ENCODE data around the gene COCH. TPM values are rescaled to one million over a fixed set of nuclear protein-coding genes. Genes with fewer than 3 reads are reported as not detected.
A peak's percentile ranks its signal among the peaks of the same experiment; 100 is the strongest.

The COCH gene
- polyA plus RNA-seq (ENCODE audit: insufficient read length in 12 of 12), result 1 to 10 TPM in 10 of 12 donors, not detected in 2; 4.7 to 8.7 (median 6.4) TPM
- long read RNA-seq, donor 1, result 0 reads
- long read RNA-seq, donor 2, partial matches to known transcripts, result 9 of 11 reads
- long read RNA-seq, donor 2, other reads (novel, unspliced or antisense), result 0 of 11 reads
- long read RNA-seq, donor 3, partial matches to known transcripts, result 0 of 1 reads
- long read RNA-seq, donor 3, other reads (novel, unspliced or antisense), result 0 of 1 reads
- long read RNA-seq, donor 4, result 0 reads
- long read RNA-seq, donor 5, partial matches to known transcripts, result 39 of 43 reads
- long read RNA-seq, donor 5, other reads (novel, unspliced or antisense), result 0 of 43 reads
- long read RNA-seq, donor 6, result 0 reads
- long read RNA-seq, donor 7, partial matches to known transcripts, result 0 of 1 reads
- long read RNA-seq, donor 7, other reads (novel, unspliced or antisense), result 0 of 1 reads
- long read RNA-seq, donor 8, partial matches to known transcripts, result 20 of 24 reads
- long read RNA-seq, donor 8, other reads (novel, unspliced or antisense), result 0 of 24 reads
- long read RNA-seq, donor 9, partial matches to known transcripts, result 6 of 6 reads
- long read RNA-seq, donor 9, other reads (novel, unspliced or antisense), result 0 of 6 reads
- long read RNA-seq, donor 10, partial matches to known transcripts, result 6 of 9 reads
- long read RNA-seq, donor 10, other reads (novel, unspliced or antisense), result 0 of 9 reads
- long read RNA-seq, donor 11, partial matches to known transcripts, result 16 of 17 reads
- long read RNA-seq, donor 11, other reads (novel, unspliced or antisense), result 0 of 17 reads

DNA sequence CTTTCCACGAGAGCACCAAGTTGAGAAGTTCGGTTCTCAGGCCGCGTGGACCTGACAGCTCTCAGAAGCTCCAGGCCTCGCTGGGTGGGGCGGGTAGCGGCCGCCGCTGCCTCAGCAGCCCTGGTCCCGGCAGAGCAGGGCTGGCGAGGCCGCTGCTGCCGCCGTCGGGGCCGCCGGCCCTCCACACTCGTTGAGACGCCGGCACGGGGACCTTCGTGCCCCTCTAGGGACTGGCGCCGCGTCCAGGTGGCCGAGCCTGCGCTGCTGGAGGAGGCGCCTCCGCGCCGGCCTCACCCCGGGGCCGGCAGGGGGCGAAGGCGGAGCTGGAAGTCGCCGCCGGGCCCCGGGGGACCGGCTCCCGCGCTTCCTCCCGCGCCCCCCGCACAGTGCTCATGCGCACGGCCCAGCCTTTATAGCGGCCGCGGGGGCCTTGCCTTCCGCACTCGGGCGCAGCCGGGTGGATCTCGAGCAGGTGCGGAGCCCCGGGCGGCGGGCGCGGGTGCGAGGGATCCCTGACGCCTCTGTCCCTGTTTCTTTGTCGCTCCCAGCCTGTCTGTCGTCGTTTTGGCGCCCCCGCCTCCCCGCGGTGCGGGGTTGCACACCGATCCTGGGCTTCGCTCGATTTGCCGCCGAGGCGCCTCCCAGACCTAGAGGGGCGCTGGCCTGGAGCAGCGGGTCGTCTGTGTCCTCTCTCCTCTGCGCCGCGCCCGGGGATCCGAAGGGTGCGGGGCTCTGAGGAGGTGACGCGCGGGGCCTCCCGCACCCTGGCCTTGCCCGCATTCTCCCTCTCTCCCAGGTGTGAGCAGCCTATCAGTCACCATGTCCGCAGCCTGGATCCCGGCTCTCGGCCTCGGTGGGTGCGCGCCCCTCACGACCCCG, at the start of gene COCH:
COCH (plus strand) TSS at position 440 of the 879 bp plus-strand sequence; CDS start at position 820, 380 bp downstream.
- DNase-seq, result peak; percentile 26

DNA sequence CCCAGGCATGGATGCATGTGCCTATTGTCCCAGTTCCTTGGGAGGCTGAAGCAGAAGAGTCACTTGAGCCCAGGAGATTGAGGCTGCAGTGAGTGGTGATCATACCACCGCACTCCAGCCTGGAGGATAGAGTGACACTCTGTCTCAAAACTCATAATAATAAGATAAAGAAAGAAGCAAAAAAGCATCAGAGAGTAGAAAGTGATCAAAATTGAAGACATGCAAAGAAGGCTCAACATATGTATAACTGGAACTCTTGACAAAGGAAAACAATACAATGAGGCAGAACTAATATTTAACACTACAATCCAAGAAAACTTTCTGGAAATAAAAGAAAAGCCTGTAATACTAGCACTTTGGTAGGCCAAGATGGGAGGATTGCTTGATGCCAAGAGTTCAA, 48.3 kb upstream of the COCH start:
- DNase-seq, result no peak

DNA sequence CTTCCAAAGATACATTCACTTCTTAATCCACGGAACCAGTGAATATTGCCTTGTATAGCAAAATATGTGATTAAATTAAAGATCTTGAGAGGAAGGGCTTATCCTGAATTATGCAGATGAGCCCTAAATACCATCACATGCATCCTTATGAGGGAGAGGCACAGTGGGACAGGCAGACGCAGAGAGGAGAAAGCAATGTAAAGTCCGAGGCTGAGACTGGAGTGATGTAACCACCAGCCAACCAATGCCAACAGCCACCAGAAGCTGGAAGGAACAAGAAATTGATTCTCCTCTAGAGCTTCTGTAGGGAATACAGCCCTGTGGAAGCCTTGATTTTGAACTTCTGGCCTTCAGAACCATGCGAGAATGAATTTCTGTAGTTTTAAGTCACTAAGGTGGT, 44.5 kb upstream of the COCH start:
- DNase-seq, result no peak

DNA sequence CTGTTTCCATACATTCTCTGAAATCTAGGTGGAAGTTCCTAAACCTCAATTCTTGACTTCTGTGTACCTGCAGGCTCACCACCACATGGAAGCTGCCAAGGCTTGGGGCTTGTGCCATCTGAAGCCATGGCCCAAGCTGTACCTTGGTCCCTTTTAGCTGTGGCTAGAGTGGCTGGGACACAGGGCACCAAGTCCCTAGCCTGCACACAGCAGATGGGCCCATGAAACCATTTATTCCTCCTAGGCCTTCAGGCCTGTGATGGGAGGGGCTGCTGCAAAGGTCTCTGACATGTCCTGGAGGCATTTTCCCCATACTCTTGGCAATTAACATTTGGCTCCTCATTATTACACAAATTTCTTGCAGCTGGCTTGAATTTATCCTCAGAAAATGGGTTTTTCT, 40.0 kb upstream of the COCH start:
- DNase-seq, result no peak

DNA sequence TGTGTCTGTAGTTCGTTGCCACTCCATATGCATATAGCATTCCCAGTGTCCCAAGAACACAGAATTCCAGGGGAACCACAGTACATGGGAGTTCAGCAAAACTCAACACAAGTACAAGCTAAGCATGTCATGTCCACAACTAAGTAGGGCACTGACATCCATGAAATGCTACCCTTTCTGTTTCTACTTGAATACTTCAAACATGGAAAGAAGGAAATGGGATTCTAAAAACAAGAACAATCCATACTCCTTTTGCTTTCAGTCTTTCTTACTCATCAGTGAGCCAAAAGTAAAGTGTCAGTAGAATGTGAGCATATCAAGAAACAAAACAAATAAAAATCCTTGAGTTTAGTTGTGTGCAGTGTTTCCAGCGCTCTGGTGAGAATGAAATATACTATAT, 36.0 kb upstream of the COCH start:
- DNase-seq, result no peak

DNA sequence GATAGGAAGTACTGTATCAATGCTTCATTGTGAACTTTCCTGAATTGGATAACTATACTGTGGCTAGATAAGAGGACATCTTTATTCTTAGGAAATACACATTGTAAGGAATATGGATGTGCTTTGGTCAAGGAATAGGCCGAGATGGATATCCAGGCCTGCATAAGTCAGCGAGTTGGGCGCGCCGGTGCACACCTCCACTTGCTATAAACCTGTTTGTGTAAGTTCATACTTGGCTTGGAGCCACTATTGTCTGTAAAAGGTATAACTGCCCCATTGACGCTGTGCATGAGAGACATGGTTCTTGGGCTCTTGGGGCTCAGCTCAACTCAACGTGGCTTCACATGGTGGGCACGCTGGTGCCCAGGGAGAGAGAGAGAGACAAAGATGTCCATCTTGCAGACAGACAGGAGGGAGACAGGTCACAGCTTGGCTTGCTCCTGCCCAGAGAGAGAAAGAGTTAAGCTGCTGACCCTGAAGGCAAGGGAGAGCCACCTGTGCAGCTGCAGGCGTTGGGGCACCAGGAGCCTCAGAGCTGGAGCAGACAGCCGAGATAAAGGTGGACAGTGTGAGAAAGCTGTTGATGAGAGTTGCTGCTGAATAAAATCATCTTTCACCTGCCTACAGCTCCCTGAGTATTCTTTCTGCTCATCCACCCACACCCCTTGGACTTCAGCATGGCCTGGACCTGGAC, 34.1 kb upstream of the COCH start:
- DNase-seq, result no peak

DNA sequence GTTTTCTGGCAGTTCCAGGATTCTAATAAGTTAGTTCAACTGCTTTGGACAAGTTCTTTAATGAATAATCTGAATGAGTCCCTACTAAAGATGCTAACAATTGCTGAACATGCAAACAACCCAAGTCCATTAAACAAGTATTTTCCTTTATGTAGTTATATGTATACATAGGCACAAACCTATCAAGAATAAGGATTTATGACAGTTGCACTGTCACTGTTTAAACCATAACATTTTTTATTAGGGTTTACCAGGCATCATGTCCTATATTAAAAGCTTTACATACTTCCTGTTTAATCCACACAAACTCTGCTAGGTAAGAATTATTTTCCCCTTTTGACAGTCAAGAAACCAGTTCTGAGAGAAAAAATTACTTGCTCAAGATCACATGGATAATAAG, 31.9 kb upstream of the COCH start:
- DNase-seq, result no peak

DNA sequence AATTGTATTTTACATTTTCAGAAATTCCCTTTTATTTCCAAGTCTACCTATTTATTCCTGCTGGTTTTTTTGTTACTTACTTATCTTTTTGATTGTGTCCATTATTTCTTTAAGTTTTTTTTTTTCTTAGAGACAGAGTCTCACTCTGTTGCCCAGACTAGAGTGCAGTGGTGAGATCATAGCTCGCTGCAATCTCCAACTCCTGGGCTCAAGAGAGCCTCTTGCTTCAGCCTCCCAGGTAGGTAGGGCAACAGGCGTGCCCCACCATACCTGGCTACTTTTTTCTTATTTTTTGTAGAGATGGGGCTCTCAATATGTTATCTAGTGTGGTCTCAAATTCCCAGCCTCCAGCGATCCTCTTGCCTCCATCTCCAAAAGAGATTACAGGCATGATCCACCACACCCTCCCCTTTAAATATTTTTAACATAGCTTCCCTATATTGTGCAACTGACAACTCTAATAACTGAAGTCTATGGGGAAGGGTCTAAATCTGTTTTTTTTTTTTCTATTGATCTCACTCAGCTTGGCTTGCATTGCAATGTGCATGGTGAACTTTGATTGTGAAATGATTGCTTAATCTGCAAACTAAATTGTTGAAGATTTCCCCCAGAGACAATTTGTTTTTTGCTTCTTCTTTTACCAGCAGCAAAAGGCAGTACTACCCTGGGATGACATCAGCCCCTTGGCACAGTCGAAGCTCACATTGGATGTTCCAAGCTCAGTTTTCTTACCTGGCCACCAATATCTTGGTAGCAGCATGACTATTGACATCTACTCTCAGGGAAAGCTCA, 25.7 kb upstream of the COCH start:
- DNase-seq, result no peak

DNA sequence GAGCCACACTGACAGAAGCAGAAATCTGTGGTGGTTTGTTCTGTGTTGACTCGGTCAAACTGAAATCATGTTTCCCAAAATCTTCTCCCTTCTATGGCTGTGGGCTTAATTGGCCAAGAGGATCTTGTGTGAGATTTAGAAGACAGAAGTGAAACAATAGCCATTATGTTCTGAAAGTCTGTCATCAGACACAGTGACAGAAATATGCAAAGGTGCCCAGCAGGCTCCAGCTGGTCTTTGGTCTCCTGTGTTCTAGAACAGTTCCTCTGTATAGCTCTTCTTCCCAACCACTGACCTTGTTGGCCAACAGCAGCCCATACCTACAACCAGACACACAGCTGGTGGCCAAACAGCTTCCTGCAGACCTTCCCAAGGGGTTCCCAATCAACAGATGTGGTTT, 25.0 kb upstream of the COCH start:
- no peak for DNase-seq

DNA sequence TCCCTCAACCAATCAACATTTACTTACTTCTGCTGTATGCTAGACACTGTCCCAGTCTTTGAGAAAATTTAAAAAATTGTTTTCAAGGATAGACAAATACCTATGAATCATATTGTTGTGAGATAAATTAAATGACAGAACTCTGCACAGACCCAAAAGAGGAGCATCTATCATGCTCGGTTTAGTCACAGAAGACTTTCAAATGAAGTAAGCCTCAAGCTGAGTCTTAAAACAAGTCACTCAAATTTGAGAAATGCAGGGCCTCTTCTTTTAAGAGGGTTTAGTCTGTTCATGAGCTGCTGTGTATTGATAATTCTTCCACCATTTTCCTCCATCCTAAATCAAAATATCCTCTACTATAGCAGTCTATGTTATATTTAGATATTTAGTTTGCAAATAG, 24.4 kb upstream of the COCH start:
- no peak for DNase-seq

DNA sequence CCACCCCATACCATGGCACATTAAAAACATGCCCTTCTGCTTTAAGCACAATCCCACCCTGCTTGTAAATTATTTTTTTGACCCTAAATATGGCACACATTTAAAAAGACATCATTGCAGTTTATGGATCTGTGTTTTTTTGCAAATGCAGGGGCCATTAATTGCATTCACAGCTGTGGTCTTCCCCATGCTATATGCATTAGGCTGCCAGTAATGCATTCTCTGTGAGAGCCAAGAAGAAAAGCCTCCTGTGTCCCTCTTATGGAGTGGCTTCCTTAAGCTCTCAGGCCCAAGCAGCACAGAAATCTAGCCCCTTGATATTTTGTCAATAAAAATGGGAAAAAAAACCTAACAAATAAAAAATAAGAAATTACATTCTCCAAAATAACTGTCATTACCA, 20.4 kb upstream of the COCH start:
- DNase-seq, result peak; percentile 24

DNA sequence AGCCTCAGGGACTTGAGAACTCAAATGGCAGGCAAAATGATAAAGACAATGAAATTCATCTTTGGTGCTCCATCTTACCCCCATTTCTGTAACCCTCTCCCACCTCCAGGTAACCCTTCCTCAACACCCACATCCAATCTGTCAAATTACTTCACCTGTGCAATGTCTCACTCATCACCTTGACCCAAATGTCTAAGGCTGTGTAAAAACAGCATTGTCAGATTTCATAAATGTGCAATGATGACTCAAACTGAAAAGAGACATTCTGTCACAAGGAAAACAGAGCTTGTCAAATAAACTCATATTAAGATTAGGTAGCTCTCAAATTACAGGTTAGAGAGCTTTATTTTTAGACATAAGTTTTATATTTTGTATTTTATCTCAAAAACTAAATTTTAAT, 19.9 kb upstream of the COCH start:
- no peak for DNase-seq

DNA sequence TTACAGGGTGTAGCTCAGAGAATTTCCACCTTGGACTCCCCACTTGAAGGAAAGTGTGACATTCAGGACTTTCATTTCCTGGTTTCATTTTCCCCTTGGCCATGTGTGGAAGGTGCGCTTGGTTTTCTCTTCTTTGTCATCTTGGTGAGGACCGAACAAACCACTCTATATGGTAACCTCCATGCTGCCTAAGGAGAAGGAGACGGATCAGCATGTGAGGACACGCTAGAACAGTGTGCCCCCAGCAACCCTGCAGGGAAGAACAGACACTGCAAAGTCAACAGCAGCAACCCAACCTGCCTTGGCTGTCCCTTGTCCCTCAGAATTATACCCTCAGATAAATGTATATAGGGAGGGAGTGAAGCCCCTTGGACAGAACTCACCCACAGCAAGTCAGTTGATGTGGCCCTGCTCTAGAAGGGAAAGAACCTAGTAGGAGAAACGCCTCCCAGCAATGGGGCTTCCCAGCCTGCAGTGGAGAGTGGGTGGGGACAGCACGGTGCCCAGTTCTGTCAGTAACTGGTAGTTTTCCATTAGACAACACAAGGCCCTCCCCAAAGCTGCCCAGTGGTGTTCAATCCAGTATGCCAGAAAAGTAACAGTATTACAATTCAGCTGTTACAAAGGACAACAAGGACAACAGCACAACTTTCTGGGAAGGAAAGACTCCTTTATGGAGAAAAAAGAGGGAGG, 18.9 kb upstream of the COCH start:
- no peak for DNase-seq

DNA sequence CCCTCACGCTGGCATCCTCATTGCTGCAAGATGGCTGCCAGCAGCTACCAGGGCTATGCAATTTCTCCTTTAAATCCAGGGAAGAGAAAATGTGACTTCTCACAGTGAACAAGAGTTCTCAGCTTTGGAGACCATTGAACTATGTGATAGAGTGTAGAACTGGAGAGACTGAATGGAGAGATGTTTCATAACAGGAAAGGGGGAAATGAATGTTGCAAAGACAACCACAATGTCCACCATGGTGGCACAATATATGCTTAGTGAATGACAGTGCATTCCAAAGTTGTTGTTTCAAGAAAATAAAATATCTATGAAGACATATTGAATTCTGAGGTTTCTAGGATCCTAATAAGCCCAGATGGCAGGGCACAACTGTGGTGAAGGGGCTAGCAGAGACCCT, 13.2 kb upstream of the COCH start:
- no peak for DNase-seq

DNA sequence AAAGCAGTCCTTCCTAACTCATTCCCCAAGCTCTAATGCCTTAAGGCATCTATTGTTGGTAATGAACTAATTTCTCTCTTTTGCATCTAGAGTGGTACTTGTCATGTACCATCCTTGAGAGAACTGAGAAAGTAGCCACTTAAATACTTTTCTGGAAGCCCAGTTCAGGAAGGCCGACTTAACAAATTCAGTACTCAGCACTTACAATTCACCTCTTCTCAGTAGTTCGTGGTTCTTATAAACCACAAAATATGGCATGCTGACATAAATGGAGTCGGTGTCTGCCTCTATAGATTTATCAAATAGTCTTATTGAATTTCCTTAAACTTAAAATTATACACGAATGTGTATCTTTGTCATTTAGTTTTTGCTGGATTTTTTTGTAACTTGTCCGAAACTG, 9.4 kb upstream of the COCH start:
- no peak for DNase-seq

DNA sequence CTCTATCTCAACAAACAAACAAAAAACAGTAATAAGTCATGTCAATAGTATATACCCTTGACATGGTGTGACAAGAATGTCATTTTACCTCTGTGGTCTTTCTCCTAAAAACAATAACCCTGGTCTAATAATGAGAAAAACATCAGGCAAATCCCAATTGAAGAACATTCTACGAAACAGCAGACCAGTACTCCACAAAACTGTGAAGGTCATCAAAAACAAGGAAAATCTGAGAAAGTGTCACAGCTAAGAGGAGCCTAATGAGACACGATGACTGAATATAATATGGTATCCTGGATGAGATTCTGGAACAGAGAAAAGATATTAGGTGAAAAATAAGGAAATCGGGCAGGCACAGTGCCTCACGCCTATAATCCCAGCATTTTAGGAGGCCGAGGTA, 5.6 kb upstream of the COCH start:
- DNase-seq, result no peak

DNA sequence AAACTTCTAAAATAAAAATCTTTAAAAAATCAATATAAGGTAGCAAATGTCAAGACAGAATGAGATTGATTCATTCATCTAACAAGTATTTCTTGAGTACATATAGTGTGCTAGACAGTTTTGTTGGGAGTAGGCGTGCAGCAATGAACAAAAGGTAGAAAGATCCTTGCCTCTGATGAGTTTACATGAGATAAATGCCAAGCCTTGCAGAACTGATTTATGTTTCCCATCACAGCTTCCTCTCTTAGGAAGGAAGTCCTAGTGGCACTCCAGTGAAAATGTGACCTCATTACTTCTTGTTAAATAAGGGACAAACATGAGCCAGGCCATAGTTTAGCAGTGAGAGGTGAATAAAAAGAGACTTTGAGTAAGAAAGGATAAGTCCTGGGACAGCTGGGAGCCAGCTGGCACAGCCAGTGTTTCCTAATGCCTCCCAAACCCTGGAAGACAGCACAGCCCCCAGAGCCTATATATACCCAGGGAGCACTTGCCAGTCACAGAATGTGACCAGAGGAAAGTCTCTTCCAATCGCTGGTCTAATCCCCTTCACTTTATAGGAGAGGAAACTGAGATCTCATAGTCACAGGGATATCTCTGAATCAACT, 4.7 kb upstream of the COCH start:
- DNase-seq, result no peak

DNA sequence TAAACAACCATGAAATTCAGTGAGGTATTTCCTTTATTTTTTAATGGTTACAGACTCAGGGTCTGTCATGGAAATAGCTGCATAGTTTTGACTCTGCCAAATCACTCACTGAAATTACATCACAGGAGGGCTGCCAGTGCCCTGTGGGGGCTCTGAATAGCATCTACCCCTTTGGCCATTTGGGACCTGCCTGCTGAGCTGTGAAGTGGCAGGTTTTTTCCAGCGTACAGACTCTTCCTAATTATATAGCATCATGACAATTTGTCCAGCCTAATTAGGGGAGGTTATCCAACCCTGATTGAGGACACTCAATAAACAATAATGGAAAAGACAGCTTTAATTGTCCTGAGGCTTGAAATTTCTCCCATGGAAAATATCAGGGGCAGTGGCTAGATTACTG, 1.8 kb upstream of the COCH start:
- DNase-seq, result no peak

DNA sequence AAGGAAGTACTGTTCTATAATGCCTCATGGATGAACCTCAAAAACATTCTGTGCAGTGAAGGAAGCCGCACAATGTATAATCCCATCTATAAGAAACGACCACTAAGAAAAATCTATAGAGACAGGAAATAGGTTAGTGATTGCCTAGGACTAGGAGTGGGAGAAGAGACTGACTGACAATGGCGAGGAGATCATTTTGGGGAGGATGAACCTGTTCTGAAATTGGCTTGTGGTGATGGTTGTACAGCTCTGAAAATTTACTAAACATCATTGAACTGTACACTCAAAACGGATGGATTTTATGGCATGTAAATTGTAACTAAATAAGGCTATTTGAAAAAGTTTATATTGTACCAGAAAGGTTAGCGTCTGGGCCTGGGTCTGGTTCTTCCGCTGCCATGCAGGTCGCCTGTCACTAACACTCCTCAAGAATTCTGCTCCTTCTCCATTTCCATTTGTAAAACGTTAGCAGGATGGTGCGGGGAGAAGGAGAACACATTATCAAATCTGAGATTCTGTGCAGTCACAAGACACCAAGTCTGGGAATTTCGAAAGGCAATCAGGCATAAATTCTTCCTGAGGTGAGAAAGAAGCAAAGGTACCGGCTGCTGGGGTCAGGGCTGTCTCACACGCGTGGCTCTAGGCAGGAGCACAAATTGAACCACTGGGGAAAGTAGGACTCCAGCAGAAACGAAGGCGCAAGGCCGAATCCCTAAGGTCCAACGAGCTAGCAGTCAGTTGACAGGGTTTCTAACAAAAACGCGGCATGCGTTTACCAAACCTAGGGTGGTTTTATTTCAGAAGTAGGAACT, 845 bp upstream of the COCH start:
- no peak for DNase-seq

Data from muscle of arm (tissue), 14 donors.